Measurements from ENCODE around the gene PLEKHA1. TPM values are rescaled to one million over a fixed set of nuclear protein-coding genes. Genes with fewer than 3 reads are reported as not detected.

PLEKHA1 gene
- total and polyA plus RNA-seq, 2 donors (not counting 3 experiments of a cell fraction or from before 2014, with no cell fraction given), result 21.6 to 58.8 TPM

- Histone ChIP-seq H3K4me3 (replicated peaks in 1 of 3; ENCODE audit: insufficient read depth in 1 of 3, low read depth in 1 of 3, low read length in 3 of 3) (no peak overlapping the region), H3K9ac (replicated peaks; ENCODE audit: extremely low read depth, insufficient read depth, low read length) (no peak overlapping the region), H4K20me1 (replicated peaks; ENCODE audit: control insufficient read depth, extremely low read depth, insufficient read depth, low read length) (no peaks in the 10 kb centered on the region), H3K4me2 (ENCODE audit: insufficient read depth, low read length) (no peak overlapping the region), H3K9me3 (replicated peaks; ENCODE audit: control insufficient read depth, insufficient read depth, low read length) (no peaks in the 10 kb centered on the region), H3K27me3 (ENCODE audit: control insufficient read depth in 2 of 2, insufficient read depth in 2 of 2, low read length in 2 of 2) (no peaks in the 10 kb centered on the region), H3K36me3 (ENCODE audit: control insufficient read depth in 2 of 2, extremely low read depth in 1 of 2, insufficient read depth in 2 of 2, low read length in 2 of 2) (no peaks in the 10 kb centered on the region), H3K4me1 (ENCODE audit: control insufficient read depth, extremely low read depth, insufficient read depth, low read length) (peaks cover 25% of the 10 kb centered on the region), H3K27ac (ENCODE audit: insufficient read depth, low read depth, low read length) (no peak overlapping the region), H3K9me1 (replicated peaks; ENCODE audit: control insufficient read depth, extremely low read depth, insufficient read depth, low read length) (no peaks in the 10 kb centered on the region), H3K79me2 (ENCODE audit: control insufficient read depth, insufficient read depth, low read length) (peaks cover 13% of the 10 kb centered on the region), H2AFZ (ENCODE audit: low read depth, low read length) (no peak overlapping the region)
- dilution Hi-C loops (cut with MboI; ENCODE audit: extremely low pct_ligation_motif_present, low sequenced_read_pairs) (no loop called here), intact Hi-C loops (cut with micrococcal nuclease) (loop anchor here (10.0 kb wide), 1 partner anchor 1950 kb away; the partner anchor contains the start of gene OAT)
- no TSS peak for BruUV-seq (replicated peaks)
- FAIRE-seq (no peak), DNase-seq (ENCODE audit: low read depth, low spot score) (no peak)
- CTCF ChIA-PET, result interaction anchor here (1.3 to 3.0 kb wide), 3 partner anchors 40 to 101 kb away, joined by 4 to 15 read pairs (median 6); no protein-coding TSS in a partner anchor
- POLR2A ChIA-PET, result no interaction called here
- TF ChIP-seq MYC (IDR thresholded peaks at IDR 0.05; ENCODE audit: low read depth, low read length), result no peak
- TF ChIP-seq MAX (IDR thresholded peaks at IDR 0.05; ENCODE audit: insufficient read depth, insufficient read length), result no peak
- no peak for TF ChIP-seq GATA2 (IDR thresholded peaks at IDR 0.05; ENCODE audit: insufficient read depth, insufficient read length, low read depth, low read length)
- no peak for TF ChIP-seq JUN (IDR thresholded peaks at IDR 0.05; ENCODE audit: borderline replicate concordance, insufficient read depth, insufficient read length, low read depth)
- TF ChIP-seq POLR2A (IDR thresholded peaks at IDR 0.05; ENCODE audit: low read depth, low read length), result no peak
Observed at GRCh38 chr10:122464586-122464985, 90.1 kb downstream of the PLEKHA1 start.

GRCh38 chr10:122465401-122466040 lies 91.0 kb downstream of the PLEKHA1 start:
- H3K9me3 ChIP-seq (replicated peaks; ENCODE audit: control insufficient read depth, insufficient read depth, low read length), result no peaks in the 10 kb centered on the region
- H3K4me2 ChIP-seq (ENCODE audit: insufficient read depth, low read length), result no peak overlapping the region
- H3K36me3 ChIP-seq (ENCODE audit: control insufficient read depth in 2 of 2, extremely low read depth in 1 of 2, insufficient read depth in 2 of 2, low read length in 2 of 2), result no peaks in the 10 kb centered on the region
- dilution Hi-C loops (cut with MboI; ENCODE audit: extremely low pct_ligation_motif_present, low sequenced_read_pairs) (no loop called here), intact Hi-C loops (cut with micrococcal nuclease) (loop anchor here (10.0 kb wide), 1 partner anchor 1949 kb away; the partner anchor contains the start of gene OAT)
- DNase-seq (ENCODE audit: low read depth, low spot score) (no peak), FAIRE-seq (no peak)
- H3K27ac ChIP-seq (ENCODE audit: insufficient read depth, low read depth, low read length), result no peak overlapping the region
- ChIA-PET CTCF (interaction anchor here (1.3 to 1.7 kb wide), 3 partner anchors 29 to 100 kb away, joined by 4 to 6 read pairs (median 5); no protein-coding TSS in a partner anchor), POLR2A (no interaction called here)
- no peaks in the 10 kb centered on the region for H3K9me1 ChIP-seq (replicated peaks; ENCODE audit: control insufficient read depth, extremely low read depth, insufficient read depth, low read length)
- no peak overlapping the region for H2AFZ ChIP-seq (ENCODE audit: low read depth, low read length)
- H4K20me1 ChIP-seq (replicated peaks; ENCODE audit: control insufficient read depth, extremely low read depth, insufficient read depth, low read length), result no peaks in the 10 kb centered on the region
- TF ChIP-seq POLR2AphosphoS5 (IDR thresholded peaks at IDR 0.05; ENCODE audit: insufficient read depth, low read depth, low read length) (no peak), JUN (IDR thresholded peaks at IDR 0.05; ENCODE audit: borderline replicate concordance, insufficient read depth, insufficient read length, low read depth) (no peak), MAX (IDR thresholded peaks at IDR 0.05; ENCODE audit: insufficient read depth, insufficient read length) (no peak), CTCF (IDR thresholded peaks at IDR 0.05; ENCODE audit: extremely low read depth in 1 of 2, insufficient read depth in 1 of 2, low read depth in 1 of 2, low read length in 2 of 2) (no peak), GATA2 (IDR thresholded peaks at IDR 0.05; ENCODE audit: insufficient read depth, insufficient read length, low read depth, low read length) (no peak), POLR2A (IDR thresholded peaks at IDR 0.05; ENCODE audit: low read depth, low read length) (no peak), FOS (IDR thresholded peaks at IDR 0.05; ENCODE audit: borderline replicate concordance, insufficient read depth, low read length) (no peak), MYC (IDR thresholded peaks at IDR 0.05; ENCODE audit: low read depth, low read length) (no peak), EZH2 (IDR thresholded peaks at IDR 0.05; ENCODE audit: borderline replicate concordance, low read depth, low read length, severe bottlenecking) (no peak)
- no peak overlapping the region for H3K4me3 ChIP-seq (replicated peaks in 1 of 3; ENCODE audit: insufficient read depth in 1 of 3, low read depth in 1 of 3, low read length in 3 of 3)
- BruUV-seq (replicated peaks), result no TSS peak
- no peak overlapping the region for H3K9ac ChIP-seq (replicated peaks; ENCODE audit: extremely low read depth, insufficient read depth, low read length)
- H3K27me3 ChIP-seq (ENCODE audit: control insufficient read depth in 2 of 2, insufficient read depth in 2 of 2, low read length in 2 of 2), result no peaks in the 10 kb centered on the region
- peaks cover 25% of the 10 kb centered on the region for H3K4me1 ChIP-seq (ENCODE audit: control insufficient read depth, extremely low read depth, insufficient read depth, low read length)
- H3K79me2 ChIP-seq (ENCODE audit: control insufficient read depth, insufficient read depth, low read length), result peaks cover 13% of the 10 kb centered on the region
